Small intestine (tissue), 7 donors: ENCODE data around the gene PDX1. TPM values are rescaled to one million over a fixed set of nuclear protein-coding genes. Genes with fewer than 3 reads are reported as not detected.
A peak's percentile ranks its signal among the peaks of the same experiment; 100 is the strongest.

Experiments used
- DNase-seq, 2 donors: peaks; one replicate each; pipeline versions ENCODE4 v3.0.0 to v3.0.0-alpha.2; 2013
- FAIRE-seq: peaks from 2 replicates; lab custom pipeline; 2012; peaks lifted over from hg19 to GRCh38; lab: Jason Lieb, UNC
- H3K27ac ChIP-seq, 3 donors: one replicate each; pipeline ENCODE4 v1.5.1; 2013; ENCODE audit warnings: low read length in 2 of 3, mild to moderate bottlenecking in 2 of 3, control low read depth in 1 of 3, inconsistent platforms in 1 of 3, low read depth in 1 of 3, moderate library complexity in 1 of 3
- H3K27me3 ChIP-seq, 3 donors: one replicate each; pipeline ENCODE4 v1.6.1; 2013; ENCODE audit warnings: low read length in 3 of 3, inconsistent platforms in 1 of 3; ENCODE audit not compliant: control insufficient read depth in 3 of 3, insufficient read depth in 3 of 3
- H3K36me3 ChIP-seq, 3 donors: one replicate each; pipeline ENCODE4 v1.6.1; 2013; ENCODE audit warnings: low read length in 3 of 3, inconsistent platforms in 1 of 3, low read depth in 1 of 3, mild to moderate bottlenecking in 1 of 3, moderate library complexity in 1 of 3; ENCODE audit not compliant: control insufficient read depth in 3 of 3, insufficient read depth in 2 of 3
- H3K4me1 ChIP-seq, 3 donors: one replicate each; pipeline ENCODE4 v1.6.1; 2013; ENCODE audit warnings: low read length in 2 of 3, inconsistent platforms in 1 of 3, low read depth in 1 of 3, mild to moderate bottlenecking in 1 of 3, moderate library complexity in 1 of 3; ENCODE audit not compliant: control insufficient read depth in 3 of 3, insufficient read depth in 2 of 3
- H3K4me3 ChIP-seq, 3 donors: one replicate each; pipeline ENCODE4 v1.5.1; 2013; ENCODE audit warnings: low read length in 3 of 3, control low read depth in 1 of 3, inconsistent platforms in 1 of 3, low read depth in 1 of 3, mild to moderate bottlenecking in 1 of 3, moderate library complexity in 1 of 3
- H3K9me3 ChIP-seq, 2 donors: one replicate each; pipeline ENCODE4 v1.6.1; 2013; ENCODE audit warnings: low read depth in 1 of 2, low read length in 1 of 2; ENCODE audit not compliant: control insufficient read depth in 2 of 2, insufficient read depth in 1 of 2
- WGBS, 3 donors: extraction: QIAGEN DNeasy Blood & Tissue Kit; methylation state at CpG; one replicate each; pipeline ENCODE4 v1.1.7; 2013; 5-methylcytosine and 5-hydroxymethylcytosine counted together
- polyA plus RNA-seq, 4 donors: library from polyadenylated mRNA; stranded (reverse) in 3 of 4; unstranded in 1 of 4; fragments of 200-250 nt in 3 of 4; fragments of 120-200 nt in 1 of 4; gene quantifications; one replicate each; pipeline versions ENCODE4 v1.2.1 to v1.2.3, GENCODE V29; 2013
- donor health status: healthy with polysubstance abuse.
- donor health status: control.
- donor health status: control.
- donor health status: Bipolar disorder and iron deficiency.
- donor health status: healthy.

PDX1 gene
- polyA plus RNA-seq, 4 donors = 1.7 to 47.6 (median 31.3) TPM

- Histone ChIP-seq H3K27me3 (peaks cover 0 to 42% (median 28%) of the 10 kb centered on the region in 3 donors), H3K36me3 (peaks cover 0 to 7% (median 0%) of the 10 kb centered on the region in 3 donors), H3K27ac (peak overlapping the region; percentile 22 to 98 (median 45)), H3K4me1 (peaks cover 2 to 36% (median 6%) of the 10 kb centered on the region in 3 donors), H3K9me3 (no peaks in the 10 kb centered on the region), H3K4me3 (no peak overlapping the region)
- 17 to 22% (median 19%) methylated on average over 7 of the region's 7 CpGs for WGBS, 3 donors
- FAIRE-seq (no peak), DNase-seq (peak; percentile 73 to 77)
These were observed 54.3 kb downstream of the PDX1 start for GRCh38 chr13:27973961-27974662.

Other genes with a start within 250 kb of the PDX1 start
- gene GSX1, start 127.5 kb upstream of the PDX1 start, polyA plus RNA-seq = not detected
- 100 to 1,000 TPM in 1 of 4 donors, 10 to 100 TPM in 3; 66.2 to 187 (median 93.4) TPM for gene CDX2, start 49.3 kb downstream of the PDX1 start, polyA plus RNA-seq
- 10 to 100 TPM; 12.5 to 59.8 (median 34.1) TPM for gene URAD, start 68.7 kb downstream of the PDX1 start, polyA plus RNA-seq
- gene FLT3, start 180.6 kb downstream of the PDX1 start, polyA plus RNA-seq = under 1 TPM in 3 of 4 donors, not detected in 1; 0.19 to 0.83 (median 0.27) TPM
- gene PAN3, start 218.5 kb downstream of the PDX1 start, polyA plus RNA-seq = 10 to 100 TPM in 2 of 4 donors, 1 to 10 TPM in 2; 7.8 to 37.4 (median 10.6) TPM